Vagina (tissue), 2 donors: ENCODE results near the gene NFYC. TPM values are rescaled to one million over a fixed set of nuclear protein-coding genes. Genes with fewer than 3 reads are reported as not detected.

Experiments
- DNase-seq, 2 donors: peaks; one replicate each; pipeline ENCODE4 v3.0.0-alpha.2; 2017; ENCODE audit errors: extremely low spot score in 2 of 2
- H3K27ac ChIP-seq: fragments of 200-600 bp; sonication (generic); one replicate; pipeline ENCODE4 v1.5.1; 2019
- H3K27me3 ChIP-seq: fragments of 200-600 bp; sonication (generic); one replicate; pipeline ENCODE4 v1.5.1; 2019
- H3K36me3 ChIP-seq, 2 donors: fragments of 200-600 bp; sonication (generic); one replicate each; pipeline ENCODE4 v1.5.1; 2017 to 2019
- H3K4me1 ChIP-seq: fragments of 200-600 bp; sonication (generic); one replicate; pipeline ENCODE4 v1.5.1; 2019
- H3K4me3 ChIP-seq, 2 donors: fragments of 200-600 bp; sonication (generic); 1 replicate in 1 of 2; 2 replicates in 1 of 2; pipeline ENCODE4 v1.5.1; 2016 to 2019
- H3K9me3 ChIP-seq: fragments of 200-600 bp; sonication (generic); one replicate; pipeline ENCODE4 v1.5.1; 2019
- POLR2A ChIP-seq, 2 donors: fragments of 450-650 bp; IDR thresholded peaks; one replicate each; pipeline ENCODE4 v1.6.1; 2017; ENCODE audit warnings: antibody characterized with exemption in 2 of 2, mild to moderate bottlenecking in 2 of 2, moderate library complexity in 2 of 2
- POLR2AphosphoS5 ChIP-seq, 2 donors: sonication (generic); formaldehyde crosslinking; IDR thresholded peaks; one replicate each; pipeline ENCODE4 v1.9.0; 2017; ENCODE audit warnings: antibody characterized with exemption in 2 of 2, mild to moderate bottlenecking in 2 of 2, low read depth in 1 of 2; ENCODE audit not compliant: insufficient read depth in 1 of 2
- intact Hi-C: fragments of 100-400 bp; cut with DNase I; formaldehyde crosslinking; loops from one replicate; pipeline ENCODE4 v1.15.1; 2023
- total RNA-seq: library from RNA; depleted of rRNA; stranded (reverse); fragments of >200 nt; gene quantifications from one replicate; pipeline ENCODE4 v1.2.3, GENCODE V29; 2016
- TF ChIP-seq, protein P1 (sequence below), 3 experiments: fragments of 450-650 bp in 2 of 3; fragments of 200-600 bp in 1 of 3; sonication (generic) in 1 of 3; IDR thresholded peaks; one replicate each; pipeline ENCODE4 v1.5.1; 2017 to 2019; ENCODE audit warnings: antibody characterized with exemption in 3 of 3, mild to moderate bottlenecking in 2 of 3, moderate library complexity in 2 of 3

NFYC gene
- total RNA-seq, 1 donor from 2014 or later = 61.6 TPM

DNA sequence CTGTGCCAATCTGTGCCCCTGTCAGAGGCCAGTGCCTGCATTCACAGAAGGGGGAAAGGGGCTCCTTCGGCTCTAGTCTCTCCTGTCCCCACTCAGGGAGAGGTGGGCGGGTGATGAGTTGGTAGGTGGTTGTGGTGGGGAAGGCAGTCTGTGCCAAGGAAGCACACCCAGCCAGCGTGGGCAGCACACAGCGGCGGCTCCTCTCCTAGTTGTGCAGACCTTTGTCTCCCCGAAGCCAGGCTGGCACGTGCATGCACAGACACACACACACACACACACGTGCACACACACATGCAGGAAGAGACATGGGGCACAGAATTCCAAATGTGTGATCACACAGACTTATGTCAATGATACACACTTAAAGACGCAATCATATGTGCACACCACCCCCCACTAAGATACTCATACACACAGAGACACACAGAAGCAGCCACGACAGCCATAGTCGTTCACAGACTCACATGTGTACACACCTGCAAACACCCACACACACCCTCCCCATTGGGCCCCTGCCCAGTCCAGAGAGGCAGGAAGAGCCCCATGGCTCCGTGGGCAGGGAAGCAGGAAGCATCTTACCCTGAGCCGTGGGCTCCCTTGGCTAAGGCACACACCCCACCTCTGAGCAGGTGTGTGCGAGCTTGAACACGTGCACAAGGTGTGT, 42.4 kb upstream of the NFYC start:
- no peak overlapping the region for H3K27ac ChIP-seq
- TF ChIP-seq, protein P1, sequence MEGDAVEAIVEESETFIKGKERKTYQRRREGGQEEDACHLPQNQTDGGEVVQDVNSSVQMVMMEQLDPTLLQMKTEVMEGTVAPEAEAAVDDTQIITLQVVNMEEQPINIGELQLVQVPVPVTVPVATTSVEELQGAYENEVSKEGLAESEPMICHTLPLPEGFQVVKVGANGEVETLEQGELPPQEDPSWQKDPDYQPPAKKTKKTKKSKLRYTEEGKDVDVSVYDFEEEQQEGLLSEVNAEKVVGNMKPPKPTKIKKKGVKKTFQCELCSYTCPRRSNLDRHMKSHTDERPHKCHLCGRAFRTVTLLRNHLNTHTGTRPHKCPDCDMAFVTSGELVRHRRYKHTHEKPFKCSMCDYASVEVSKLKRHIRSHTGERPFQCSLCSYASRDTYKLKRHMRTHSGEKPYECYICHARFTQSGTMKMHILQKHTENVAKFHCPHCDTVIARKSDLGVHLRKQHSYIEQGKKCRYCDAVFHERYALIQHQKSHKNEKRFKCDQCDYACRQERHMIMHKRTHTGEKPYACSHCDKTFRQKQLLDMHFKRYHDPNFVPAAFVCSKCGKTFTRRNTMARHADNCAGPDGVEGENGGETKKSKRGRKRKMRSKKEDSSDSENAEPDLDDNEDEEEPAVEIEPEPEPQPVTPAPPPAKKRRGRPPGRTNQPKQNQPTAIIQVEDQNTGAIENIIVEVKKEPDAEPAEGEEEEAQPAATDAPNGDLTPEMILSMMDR (IDR thresholded peaks at IDR 0.05) = no peak
- TF ChIP-seq POLR2AphosphoS5 (IDR thresholded peaks at IDR 0.05; ENCODE audit: insufficient read depth in 1 of 2, low read depth in 1 of 2) = no peak
- TF ChIP-seq POLR2A (IDR thresholded peaks at IDR 0.05) = no peak
- intact Hi-C loops = no loop called here
- H3K4me3 ChIP-seq = no peak overlapping the region
- no peak for DNase-seq
- no peaks in the 10 kb centered on the region for H3K9me3 ChIP-seq
- peaks cover 14% of the 10 kb centered on the region for H3K4me1 ChIP-seq
- H3K27me3 ChIP-seq = no peaks in the 10 kb centered on the region
- H3K36me3 ChIP-seq = no peaks in the 10 kb centered on the region

DNA sequence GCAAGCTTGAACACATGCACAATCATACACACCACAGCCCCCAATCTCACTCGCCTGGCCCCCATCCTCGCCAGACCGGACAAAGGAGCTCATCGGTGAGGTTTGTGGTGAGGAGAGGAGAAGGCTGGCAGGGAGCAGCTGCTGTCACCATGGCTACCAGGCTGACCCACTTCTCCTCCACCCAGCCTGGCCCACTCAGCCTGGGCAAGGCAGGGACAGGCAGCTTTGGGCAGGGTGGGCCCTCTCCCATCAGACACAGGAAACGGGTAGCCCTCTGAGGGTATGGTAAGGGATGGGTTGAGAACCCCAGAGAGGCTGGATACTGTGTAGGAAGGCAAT, 41.9 kb upstream of the NFYC start:
- no peak overlapping the region for H3K27ac ChIP-seq
- H3K4me3 ChIP-seq = no peak overlapping the region
- no peaks in the 10 kb centered on the region for H3K9me3 ChIP-seq
- H3K36me3 ChIP-seq = no peaks in the 10 kb centered on the region
- DNase-seq = no peak
- TF ChIP-seq, protein P1 (IDR thresholded peaks at IDR 0.05) = no peak
- no peak for TF ChIP-seq POLR2A (IDR thresholded peaks at IDR 0.05)
- no peak for TF ChIP-seq POLR2AphosphoS5 (IDR thresholded peaks at IDR 0.05; ENCODE audit: insufficient read depth in 1 of 2, low read depth in 1 of 2)
- H3K27me3 ChIP-seq = no peaks in the 10 kb centered on the region
- intact Hi-C loops = no loop called here
- H3K4me1 ChIP-seq = peaks cover 14% of the 10 kb centered on the region

DNA sequence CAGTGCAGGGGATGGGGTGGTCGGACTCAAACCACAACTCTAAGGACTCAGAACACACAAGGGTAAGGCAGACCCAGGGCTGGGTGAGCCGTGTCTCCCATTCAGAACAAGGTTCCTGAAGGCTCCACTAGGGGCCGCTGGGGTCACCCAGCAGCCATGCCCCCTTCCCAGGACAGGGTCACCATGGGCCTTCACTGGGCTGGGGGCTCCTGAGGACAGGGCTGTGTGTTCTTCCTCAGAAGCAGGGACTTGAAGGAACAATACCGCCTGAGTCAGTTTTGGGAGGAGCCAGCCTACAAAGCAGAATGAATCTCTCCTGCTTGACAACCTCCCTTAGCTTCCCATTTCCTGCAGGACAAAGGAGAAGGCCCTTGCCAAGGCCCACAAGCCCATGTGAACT, 41.4 kb upstream of the NFYC start:
- no peaks in the 10 kb centered on the region for H3K9me3 ChIP-seq
- no peaks in the 10 kb centered on the region for H3K27me3 ChIP-seq
- H3K27ac ChIP-seq = no peak overlapping the region
- TF ChIP-seq POLR2A (IDR thresholded peaks at IDR 0.05) (no peak), POLR2AphosphoS5 (IDR thresholded peaks at IDR 0.05; ENCODE audit: insufficient read depth in 1 of 2, low read depth in 1 of 2) (no peak)
- TF ChIP-seq, protein P1 (IDR thresholded peaks at IDR 0.05) = no peak
- H3K4me3 ChIP-seq = no peak overlapping the region
- no peaks in the 10 kb centered on the region for H3K36me3 ChIP-seq
- no peak for DNase-seq
- peaks cover 14% of the 10 kb centered on the region for H3K4me1 ChIP-seq
- intact Hi-C loops = no loop called here

DNA sequence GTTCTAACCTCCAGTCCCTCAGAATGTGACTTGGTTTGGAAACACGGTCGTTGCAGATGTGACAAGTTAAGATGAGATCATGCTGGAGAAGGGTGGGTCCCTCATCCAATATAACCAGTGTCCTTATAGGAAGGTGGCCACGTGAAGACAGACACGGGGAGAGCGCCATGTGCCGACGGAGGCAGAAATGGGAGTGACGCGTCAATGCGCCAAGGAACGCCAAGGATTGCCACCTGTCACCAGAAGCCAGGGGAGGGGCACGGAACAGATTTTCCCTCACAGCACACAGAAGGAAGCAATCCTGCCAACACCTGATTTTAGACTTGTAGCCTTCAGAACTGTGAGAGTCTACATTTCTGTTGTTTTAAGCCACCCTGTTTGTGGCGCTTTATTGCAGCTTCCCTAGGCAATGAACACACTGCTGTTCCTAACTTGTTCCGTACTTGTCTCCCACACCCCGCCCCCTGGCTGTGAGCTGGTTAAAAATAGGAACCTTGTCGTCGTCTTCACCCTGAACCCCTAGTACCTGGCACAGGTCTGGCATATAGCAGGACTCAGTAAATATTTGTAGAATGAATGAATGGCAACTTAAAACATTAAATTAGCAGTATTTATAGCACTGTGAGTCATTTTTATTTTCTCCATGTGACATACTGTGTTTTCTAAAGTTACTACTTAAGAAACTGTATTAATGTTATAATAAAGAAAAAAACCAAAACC, 40.2 kb upstream of the NFYC start:
- Histone ChIP-seq H3K9me3 (no peaks in the 10 kb centered on the region), H3K4me1 (peaks cover 14% of the 10 kb centered on the region), H3K27me3 (no peaks in the 10 kb centered on the region), H3K27ac (no peak overlapping the region), H3K4me3 (no peak overlapping the region), H3K36me3 (no peaks in the 10 kb centered on the region)
- DNase-seq = no peak
- TF ChIP-seq POLR2AphosphoS5 (IDR thresholded peaks at IDR 0.05; ENCODE audit: insufficient read depth in 1 of 2, low read depth in 1 of 2) (no peak), POLR2A (IDR thresholded peaks at IDR 0.05) (no peak)
- TF ChIP-seq, protein P1 (IDR thresholded peaks at IDR 0.05) = no peak
- intact Hi-C loops = no loop called here

DNA sequence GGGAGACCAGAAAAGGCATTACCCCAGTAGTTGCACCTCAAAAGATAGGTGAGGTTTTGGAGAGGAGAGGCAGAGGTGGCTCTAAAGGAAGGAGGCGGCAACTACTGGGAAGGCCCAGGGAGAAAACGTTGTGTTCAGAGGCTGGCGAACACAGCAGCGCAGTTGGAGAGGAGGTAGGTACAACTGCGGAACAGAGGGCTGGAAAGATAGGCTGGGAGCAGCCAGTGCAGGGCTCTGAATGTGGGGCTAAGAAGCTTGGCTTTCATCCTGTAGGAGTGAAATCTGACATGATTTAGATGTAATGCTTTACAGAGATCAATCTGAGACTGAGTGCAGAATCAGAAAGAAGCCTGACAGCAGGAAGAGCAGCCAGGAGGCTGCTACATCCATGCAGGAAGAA, 39.0 kb upstream of the NFYC start:
- no peak overlapping the region for H3K27ac ChIP-seq
- intact Hi-C loops = no loop called here
- TF ChIP-seq, protein P1 (IDR thresholded peaks at IDR 0.05) = no peak
- TF ChIP-seq POLR2A (IDR thresholded peaks at IDR 0.05) (no peak), POLR2AphosphoS5 (IDR thresholded peaks at IDR 0.05; ENCODE audit: insufficient read depth in 1 of 2, low read depth in 1 of 2) (no peak)
- no peaks in the 10 kb centered on the region for H3K36me3 ChIP-seq
- no peak for DNase-seq
- no peaks in the 10 kb centered on the region for H3K27me3 ChIP-seq
- H3K4me3 ChIP-seq = no peak overlapping the region
- no peaks in the 10 kb centered on the region for H3K9me3 ChIP-seq
- peaks cover 14% of the 10 kb centered on the region for H3K4me1 ChIP-seq
